ELF-1 (cell line): ENCODE measurements around the gene CBX1.
"Not testable (repeated sequence)": the region's sequence is repeated elsewhere in the genome, so short reads cannot be mapped to it uniquely, and the experiment has no call there.

ENCODE experiments used
- DNase-seq: peaks from one replicate; pipeline ENCODE4 v3.0.0-alpha.2; 2016; ENCODE audit warnings: low read depth, low spot score

The CBX1 gene

DNA sequence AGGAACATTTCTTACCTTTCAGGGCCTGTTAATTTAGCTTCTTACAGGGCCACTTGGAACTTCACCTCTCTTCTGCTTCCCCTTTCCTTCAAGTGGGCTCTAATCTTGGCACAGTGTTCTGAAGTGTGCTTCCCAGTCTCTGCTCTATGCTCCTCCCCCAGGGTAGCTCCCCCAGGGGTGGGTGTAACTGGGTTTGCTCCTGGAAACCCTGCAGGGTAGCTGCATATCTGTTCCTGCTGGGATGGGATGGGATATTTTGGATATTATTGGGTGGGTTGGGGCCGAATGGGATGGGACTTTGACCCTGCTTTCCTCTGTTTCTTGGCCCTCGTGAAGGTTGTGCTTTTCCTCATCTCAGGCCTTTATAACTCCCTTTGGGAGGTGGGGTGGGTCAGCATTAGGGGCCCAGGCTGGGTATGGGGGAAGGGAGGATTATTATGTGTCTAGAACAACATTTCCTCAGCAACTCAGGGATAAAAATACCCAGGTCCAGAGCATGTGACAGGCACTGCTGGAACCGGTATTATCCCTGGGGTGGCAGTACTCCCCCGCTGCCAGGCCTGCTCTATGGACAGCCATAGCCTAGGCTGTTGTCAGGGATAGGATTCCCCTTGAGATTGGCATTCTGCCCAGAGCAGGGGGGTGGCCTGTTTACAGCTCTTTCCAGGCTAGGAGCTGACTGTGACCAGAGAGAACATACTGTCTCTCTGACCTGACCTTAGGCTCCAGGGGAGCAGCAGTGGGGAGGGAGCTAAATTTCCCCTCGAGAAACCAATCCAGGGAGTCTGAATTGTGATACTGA is 48.1 kb downstream of the CBX1 start:
- DNase-seq, result no peak

DNA sequence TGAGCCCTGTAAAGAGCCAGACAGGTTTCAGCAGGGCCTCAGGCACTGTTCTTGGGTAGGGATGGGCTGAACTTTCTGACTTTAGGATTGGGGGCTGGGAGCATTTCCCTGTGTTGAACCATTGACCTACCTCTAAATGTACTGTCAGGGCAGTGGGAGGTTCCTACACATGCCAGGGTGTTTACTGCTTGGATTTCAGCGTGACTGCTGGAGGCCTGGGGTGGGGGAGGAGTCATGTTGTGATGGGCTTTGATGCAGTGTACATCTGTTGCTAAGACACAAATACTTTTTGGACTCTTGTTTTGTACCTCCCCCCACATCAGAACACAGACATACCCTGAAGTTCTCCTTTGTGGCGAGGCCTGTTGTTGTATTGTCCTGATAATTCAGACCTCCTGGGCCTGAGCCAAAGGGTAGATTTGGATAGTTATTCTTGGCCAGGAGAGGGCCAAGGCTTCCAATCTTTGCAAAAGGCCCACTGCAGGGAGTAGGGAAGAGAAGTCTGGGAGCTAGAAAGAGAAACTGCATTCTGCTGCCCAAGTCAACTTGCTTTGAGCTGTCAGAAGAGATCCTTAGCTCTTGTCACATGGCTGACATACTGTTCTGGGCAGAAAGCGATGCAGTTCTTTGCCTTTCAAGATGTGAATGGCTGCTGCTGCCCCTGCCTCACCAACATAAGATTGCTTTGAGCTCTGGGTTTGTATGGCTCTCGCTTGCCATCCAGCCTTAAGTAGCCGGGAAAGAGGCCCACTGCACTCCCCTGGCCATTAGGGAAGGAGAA is 49.4 kb downstream of the CBX1 start:
- peak; percentile 89 for DNase-seq

- no peak for DNase-seq
Observed at GRCh38 chr17:48051283-48051682, 50.0 kb downstream of the CBX1 start.

DNA sequence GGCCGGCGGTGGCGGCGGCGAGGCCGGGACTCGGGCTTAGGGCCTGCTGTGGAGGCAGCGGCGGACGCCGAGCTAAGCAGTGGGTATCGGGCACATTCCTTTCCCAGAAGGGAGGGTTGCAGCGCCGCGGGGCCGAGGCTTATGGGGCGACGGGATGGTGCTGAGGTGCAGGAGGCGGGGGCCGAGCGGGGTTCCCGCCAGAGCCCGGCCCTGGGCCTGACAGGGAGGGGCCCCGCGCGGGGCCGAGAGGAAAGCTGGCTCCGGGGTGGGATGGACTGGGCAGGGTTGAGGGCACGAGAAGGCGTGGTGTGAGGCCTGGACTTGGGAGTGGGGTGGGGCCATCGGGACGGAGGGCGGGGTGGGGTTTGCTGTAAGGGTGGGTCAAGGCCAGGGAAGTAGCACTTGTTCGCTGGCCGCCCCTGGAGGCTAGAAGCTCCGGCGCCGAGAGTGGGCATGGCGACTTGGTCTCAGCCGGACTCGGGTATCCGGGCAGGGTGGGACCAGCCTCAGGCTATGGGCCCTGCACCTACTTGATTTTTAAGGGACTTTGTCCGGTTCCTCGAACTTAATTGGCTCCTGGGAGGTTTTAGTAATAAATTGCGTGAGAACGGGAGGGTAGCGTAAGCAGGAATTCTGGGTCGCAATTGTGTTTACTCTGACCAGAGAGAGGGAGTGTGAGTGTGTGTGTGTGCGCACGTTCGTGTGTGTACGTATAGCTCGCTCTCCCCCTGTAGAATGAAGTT is 52.7 kb downstream of the CBX1 start:
- no peak for DNase-seq

DNA sequence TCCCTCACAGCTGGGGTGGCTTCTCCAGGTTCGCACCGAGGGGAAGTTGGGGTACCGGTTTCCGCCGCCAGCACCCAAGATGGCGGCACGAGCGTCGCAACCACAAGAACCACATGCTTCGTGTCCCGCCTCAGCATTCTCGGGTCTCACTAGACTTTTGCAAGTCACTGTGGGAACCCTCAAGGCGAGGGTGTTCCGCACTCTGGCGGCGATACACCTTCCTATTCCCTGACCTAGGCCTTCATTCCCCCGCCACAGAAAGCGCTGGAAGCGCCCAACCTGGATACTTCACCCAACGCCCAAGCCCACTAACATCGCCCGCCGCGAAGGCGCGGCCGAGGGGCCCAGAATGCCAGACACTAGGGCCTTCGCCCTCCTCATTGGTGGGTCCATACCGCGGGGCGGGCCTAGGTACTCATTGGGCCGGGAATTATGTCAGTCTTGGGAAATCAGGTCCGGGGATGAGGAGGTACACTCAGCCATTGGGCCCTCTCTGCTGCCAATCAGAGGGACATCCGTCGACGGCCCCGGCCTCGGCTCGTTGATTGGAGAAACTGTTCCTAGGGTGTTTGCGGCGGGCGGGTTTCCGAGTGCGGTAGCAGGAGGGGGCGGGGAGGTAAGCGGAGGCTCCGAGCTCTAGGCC is 53.4 kb downstream of the CBX1 start, which contains the start of gene NFE2L1:
TSS of gene NFE2L1 (plus strand) at position 619 of the 643 bp plus-strand sequence. CDS start 2,760 bp downstream, outside the sequence.
- DNase-seq, result peak; percentile 100

DNA sequence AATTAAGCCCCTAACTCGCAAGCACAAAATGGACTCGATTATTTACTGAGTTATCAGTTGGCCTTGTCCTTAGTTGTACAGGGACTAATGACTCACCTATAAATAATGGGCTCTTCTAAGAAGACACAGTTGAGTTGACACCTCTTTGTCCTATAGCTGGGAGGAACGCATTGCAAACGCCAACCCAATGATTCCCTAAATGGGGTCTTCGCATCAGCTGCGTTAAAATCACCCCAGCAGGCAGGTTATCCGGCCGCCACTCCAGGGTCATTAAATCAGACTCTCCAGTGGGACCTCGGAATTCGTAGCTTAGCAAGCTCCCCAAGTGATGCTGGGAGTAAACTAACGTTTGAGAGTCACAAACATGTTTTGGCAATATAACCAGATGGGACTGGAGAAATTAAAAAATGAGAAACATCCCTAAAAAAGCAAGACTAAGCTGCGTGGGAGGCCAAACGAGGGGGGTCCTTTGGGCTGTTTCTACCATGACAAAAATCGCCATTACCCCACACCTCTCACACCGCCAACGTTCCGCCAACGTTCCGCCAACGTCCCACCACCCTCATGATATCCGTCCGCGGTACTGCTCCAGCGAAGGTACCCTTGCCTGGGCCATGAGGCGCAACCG is 54.1 kb downstream of the CBX1 start:
- DNase-seq, result peak; percentile 30

- no peak for DNase-seq
Observed at GRCh38 chr17:48046296-48046695, 55.0 kb downstream of the CBX1 start.

DNA sequence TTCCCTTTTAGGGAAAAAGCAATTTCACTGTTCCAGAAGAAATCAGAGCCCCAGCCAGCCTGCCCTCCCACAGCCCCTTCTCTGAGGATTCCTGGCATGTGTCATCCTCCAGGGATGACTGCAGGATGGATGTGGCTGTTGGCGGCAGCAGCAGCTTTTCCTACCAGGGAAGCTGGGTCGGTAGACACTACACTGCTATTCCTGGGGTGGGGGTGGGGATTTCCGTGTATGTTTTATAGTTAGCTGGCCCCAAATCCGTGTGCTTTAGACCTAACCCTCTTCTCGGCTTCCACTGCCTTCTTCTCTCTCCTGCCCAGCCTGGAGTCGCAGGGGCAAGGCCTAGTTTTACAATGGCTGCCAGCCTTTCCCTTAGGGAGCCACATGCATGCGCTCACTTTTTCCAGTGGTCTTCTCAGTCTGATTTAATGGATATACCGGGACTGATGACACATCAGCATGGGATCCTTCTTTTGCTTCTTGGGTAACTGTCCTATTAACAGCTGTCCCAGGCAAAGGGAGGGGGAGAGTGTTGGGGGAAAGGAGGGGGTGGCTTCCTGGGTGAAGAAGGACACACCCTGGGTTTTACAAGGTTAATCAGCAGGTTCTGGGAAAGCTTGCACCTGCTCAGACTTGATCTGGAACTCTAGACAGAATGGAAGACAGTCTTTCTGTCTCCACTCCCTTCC is 55.8 kb downstream of the CBX1 start:
- DNase-seq, result peak; percentile 31

DNA sequence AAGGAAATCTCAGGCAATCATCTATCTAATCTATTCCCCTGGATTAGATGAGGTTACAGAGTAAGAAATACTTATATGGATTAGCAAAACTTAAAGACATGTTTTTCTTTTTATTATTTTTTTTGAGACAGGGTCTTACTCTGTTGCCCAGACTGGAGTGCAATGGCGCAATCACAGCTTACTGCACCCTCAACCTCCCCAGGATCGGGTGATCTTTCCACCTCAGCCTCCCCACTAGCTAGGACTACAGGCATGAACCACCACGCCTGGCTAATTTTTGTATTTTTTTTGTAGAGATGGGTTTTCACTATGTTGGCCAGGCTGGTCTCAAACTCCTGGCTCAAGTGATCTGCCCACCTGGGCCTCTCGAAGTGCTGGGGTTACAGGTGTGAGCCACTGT is 56.4 kb downstream of the CBX1 start:
- no peak for DNase-seq

GRCh38 chr17:48043176-48043575 is 58.1 kb downstream of the CBX1 start:
- no peak for DNase-seq

GRCh38 chr17:48038687-48039086 is 62.6 kb downstream of the CBX1 start:
- no peak for DNase-seq

- no peak for DNase-seq
Observed at GRCh38 chr17:48037838-48038323, 63.4 kb downstream of the CBX1 start.

- DNase-seq, result peak; percentile 28
Observed at GRCh38 chr17:48037036-48037837, 64.0 kb downstream of the CBX1 start, which contains the start of gene COPZ2. COPZ2 (minus strand) TSS chr17:48037797; CDS start chr17:48037777, 20 bp downstream.

GRCh38 chr17:48036693-48037035 is 64.6 kb downstream of the CBX1 start:
- DNase-seq, result no peak

DNA sequence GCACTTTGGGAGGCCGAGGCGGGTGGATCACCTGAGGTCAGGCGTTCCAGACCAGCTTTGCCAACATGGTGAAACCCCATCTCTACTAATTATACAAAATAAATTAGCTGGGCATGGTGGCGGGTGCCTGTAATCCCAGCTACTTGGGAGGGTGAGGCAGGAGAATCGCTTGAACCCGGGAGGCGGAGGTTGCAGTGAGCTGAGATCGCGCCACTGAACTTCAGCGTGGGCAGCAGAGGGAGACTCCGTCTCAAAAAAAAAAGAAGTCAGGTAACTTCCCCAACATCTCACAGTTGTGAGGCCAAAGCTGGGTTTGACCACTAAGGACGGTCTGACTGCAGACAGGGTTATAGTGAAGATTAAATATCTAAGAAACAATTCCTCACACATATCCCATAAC is 66.5 kb downstream of the CBX1 start:
- DNase-seq, result not testable (repeated sequence)

- no peak for DNase-seq
Observed at GRCh38 chr17:48031966-48032365, 69.3 kb downstream of the CBX1 start.

GRCh38 chr17:48030531-48030930 is 70.7 kb downstream of the CBX1 start:
- DNase-seq, result no peak

DNA sequence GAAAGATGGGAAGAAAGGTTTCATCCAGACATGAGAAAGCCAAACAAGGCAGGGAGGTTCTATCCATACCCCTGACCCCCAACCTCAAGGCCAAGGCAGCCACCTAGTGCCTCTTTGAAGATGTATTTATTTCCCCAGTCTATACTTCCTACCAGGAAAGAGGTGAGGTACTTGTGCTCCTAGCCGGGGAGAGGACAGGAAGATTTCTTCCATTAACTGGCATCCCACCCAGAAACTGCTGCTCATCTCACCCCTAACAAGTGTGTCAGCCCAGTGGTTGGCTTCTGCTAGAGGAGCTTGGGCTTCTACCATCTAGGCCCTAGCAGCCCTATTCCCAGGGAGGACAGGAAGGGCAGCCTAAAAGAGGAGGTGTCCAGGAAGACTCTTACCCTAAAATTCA is 72.5 kb downstream of the CBX1 start:
- no peak for DNase-seq

DNA sequence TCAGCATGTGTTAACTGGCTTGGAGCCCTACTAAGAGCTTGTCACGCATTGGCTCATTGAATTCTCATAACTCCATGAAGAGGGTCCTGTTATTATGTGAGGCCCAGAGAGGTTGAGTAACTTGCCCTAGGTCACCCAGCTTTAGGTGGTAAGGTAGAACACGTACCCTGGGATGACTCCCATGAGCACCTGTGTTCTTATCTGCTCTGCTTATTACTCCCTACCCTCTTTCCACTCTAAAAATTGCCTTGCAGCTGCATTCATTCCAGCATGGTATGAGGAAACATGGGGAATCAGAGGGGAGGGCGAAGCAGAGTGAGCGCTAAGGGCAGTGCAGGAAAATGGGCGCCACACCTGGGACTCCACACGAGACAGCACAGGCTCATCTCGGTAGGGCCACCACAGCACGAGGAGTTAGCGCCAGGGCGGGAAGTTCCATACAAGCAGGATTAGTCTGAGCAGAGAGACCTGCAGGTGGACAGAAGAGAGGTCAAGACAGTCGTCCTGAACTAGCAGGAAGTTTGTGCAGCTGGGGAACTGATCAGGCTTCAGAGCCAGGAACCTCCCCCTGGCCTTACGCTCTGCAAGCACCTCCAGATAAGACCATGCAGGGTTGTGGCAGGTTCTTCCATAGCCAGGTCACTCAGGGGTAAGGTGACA is 73.8 kb downstream of the CBX1 start:
- no peak for DNase-seq
